Measurements from ENCODE around the gene IFT20. TPM values are rescaled to one million over a fixed set of nuclear protein-coding genes. Genes with fewer than 3 reads are reported as not detected.

The IFT20 gene
- total RNA-seq, 1 donor from 2014 or later: 11.2 TPM

GRCh38 chr17:28366605-28367004 is 31.3 kb upstream of the IFT20 start:
- DNase-seq: no peak
- intact Hi-C loops (cut with DNase I): no loop called here
- ATAC-seq (ENCODE audit: poor library complexity): no peak

- ATAC-seq (ENCODE audit: poor library complexity) (no peak), DNase-seq (no peak)
- intact Hi-C loops (cut with DNase I): no loop called here
Measured at GRCh38 chr17:28365487-28365886, 30.2 kb upstream of the IFT20 start.

GRCh38 chr17:28364665-28365363 is 29.5 kb upstream of the IFT20 start, which contains the start of gene SEBOX:
SEBOX (minus strand) TSS chr17:28365199; CDS start chr17:28365151, 48 bp downstream.
- intact Hi-C loops (cut with DNase I): no loop called here

GRCh38 chr17:28363776-28364650 is 28.7 kb upstream of the IFT20 start:
- DNase-seq: no peak
- intact Hi-C loops (cut with DNase I): no loop called here
- ATAC-seq (ENCODE audit: poor library complexity): no peak

More at GRCh38 chr17:28364665-28365363, 29.5 kb upstream of the IFT20 start, which contains the start of gene SEBOX:
- ATAC-seq (ENCODE audit: poor library complexity) (no peak), DNase-seq (no peak)

GRCh38 chr17:28363186-28363585 is 27.9 kb upstream of the IFT20 start:
- no peak for DNase-seq
- ATAC-seq (ENCODE audit: poor library complexity): no peak
- intact Hi-C loops (cut with DNase I): no loop called here

- intact Hi-C loops (cut with DNase I): no loop called here
- DNase-seq: no peak
Measured at GRCh38 chr17:28357901-28358197, 22.6 kb upstream of the IFT20 start.

GRCh38 chr17:28357061-28357900 is 22.0 kb upstream of the IFT20 start, which contains the start of gene POLDIP2:
POLDIP2 (minus strand) TSS chr17:28357527; CDS start chr17:28357448, 79 bp downstream.
- intact Hi-C loops (cut with DNase I): no loop called here

More at GRCh38 chr17:28357901-28358197, 22.6 kb upstream of the IFT20 start:
- no peak for ATAC-seq (ENCODE audit: poor library complexity)

GRCh38 chr17:28350271-28350670 is 15.0 kb upstream of the IFT20 start:
- DNase-seq (no peak), ATAC-seq (ENCODE audit: poor library complexity) (no peak)
- intact Hi-C loops (cut with DNase I): no loop called here

More at GRCh38 chr17:28357061-28357900, 22.0 kb upstream of the IFT20 start, which contains the start of gene POLDIP2:
- DNase-seq: peak; percentile 96
- ATAC-seq (ENCODE audit: poor library complexity): peak; percentile 99

GRCh38 chr17:28348979-28349378 is 13.7 kb upstream of the IFT20 start:
- DNase-seq (no peak), ATAC-seq (ENCODE audit: poor library complexity) (no peak)
- intact Hi-C loops (cut with DNase I): no loop called here

- no peak for DNase-seq
- intact Hi-C loops (cut with DNase I): no loop called here
- no peak for ATAC-seq (ENCODE audit: poor library complexity)
Measured at GRCh38 chr17:28347261-28347891, 12.1 kb upstream of the IFT20 start.

- intact Hi-C loops (cut with DNase I): no loop called here
- DNase-seq (no peak), ATAC-seq (ENCODE audit: poor library complexity) (peak; percentile 50)
Measured at GRCh38 chr17:28346746-28347246, 11.5 kb upstream of the IFT20 start.

GRCh38 chr17:28346199-28346580 is 10.9 kb upstream of the IFT20 start:
- no peak for DNase-seq
- ATAC-seq (ENCODE audit: poor library complexity): no peak
- intact Hi-C loops (cut with DNase I): no loop called here

GRCh38 chr17:28345419-28346198 is 10.3 kb upstream of the IFT20 start:
- intact Hi-C loops (cut with DNase I): no loop called here
- DNase-seq (no peak), ATAC-seq (ENCODE audit: poor library complexity) (peak; percentile 54)

- DNase-seq (no peak), ATAC-seq (ENCODE audit: poor library complexity) (no peak)
- intact Hi-C loops (cut with DNase I): no loop called here
Measured at GRCh38 chr17:28344435-28344901, 9.2 kb upstream of the IFT20 start.

GRCh38 chr17:28344011-28344410 is 8.7 kb upstream of the IFT20 start:
- no peak for ATAC-seq (ENCODE audit: poor library complexity)
- intact Hi-C loops (cut with DNase I): no loop called here

GRCh38 chr17:28343491-28343932 is 8.2 kb upstream of the IFT20 start:
- intact Hi-C loops (cut with DNase I): no loop called here
- ATAC-seq (ENCODE audit: poor library complexity): no peak
- DNase-seq: no peak

More at GRCh38 chr17:28344011-28344410, 8.7 kb upstream of the IFT20 start:
- DNase-seq: no peak

GRCh38 chr17:28342313-28342712 is 7.0 kb upstream of the IFT20 start:
- no peak for DNase-seq
- intact Hi-C loops (cut with DNase I): no loop called here
- ATAC-seq (ENCODE audit: poor library complexity): no peak

Measured in Right ventricle myocardium superior (tissue), 1 donor.